CD14-positive monocyte (primary cell): ENCODE results near the gene FAXDC2. TPM values are rescaled to one million over a fixed set of nuclear protein-coding genes. Genes with fewer than 3 reads are reported as not detected.

ENCODE experiments used
- DNase-seq, 3 donors: peaks; one replicate each; pipeline ENCODE4 v3.0.0-alpha.2; 2011 to 2022
- H2AFZ ChIP-seq: 2 replicates; pipeline ENCODE4 v1.6.0; 2012; ENCODE audit warnings: mild to moderate bottlenecking, low read depth, low read length, inconsistent platforms; ENCODE audit not compliant: insufficient read depth, poor library complexity, severe bottlenecking
- H3K27ac ChIP-seq, 2 donors: 1 replicate in 1 of 2; 2 replicates in 1 of 2; pipeline ENCODE4 v1.5.1; 2012 to 2013; ENCODE audit warnings: low read length in 2 of 2, control low read depth in 1 of 2, inconsistent platforms in 1 of 2, low read depth in 1 of 2, mild to moderate bottlenecking in 1 of 2
- H3K27me3 ChIP-seq, 2 donors: one replicate each; pipeline versions ENCODE4 v1.6.0 to v1.6.1; 2011 to 2013; ENCODE audit warnings: low read length in 2 of 2; ENCODE audit not compliant: control insufficient read depth in 2 of 2, insufficient read depth in 2 of 2
- H3K36me3 ChIP-seq, 2 donors: replicated peaks in 1 of 2; 1 replicate in 1 of 2; 2 replicates in 1 of 2; pipeline versions ENCODE4 v1.5.1 to v1.6.1; 2012 to 2013; ENCODE audit warnings: low read length in 2 of 2, control low read depth in 1 of 2, inconsistent platforms in 1 of 2, mild to moderate bottlenecking in 1 of 2; ENCODE audit not compliant: insufficient read depth in 2 of 2, control insufficient read depth in 1 of 2
- H3K4me1 ChIP-seq, 2 donors: 1 replicate in 1 of 2; 2 replicates in 1 of 2; pipeline versions ENCODE4 v1.5.1 to v1.6.1; 2012 to 2013; ENCODE audit warnings: low read length in 2 of 2, control low read depth in 1 of 2, inconsistent platforms in 1 of 2, mild to moderate bottlenecking in 1 of 2, moderate library complexity in 1 of 2; ENCODE audit not compliant: insufficient read depth in 2 of 2, control insufficient read depth in 1 of 2
- H3K4me2 ChIP-seq: replicated peaks from 2 replicates; pipeline ENCODE3; 2012; ENCODE audit warnings: low read length, moderate library complexity, mild to moderate bottlenecking; ENCODE audit not compliant: poor library complexity, severe bottlenecking; ENCODE audit errors: extremely low read depth
- H3K4me3 ChIP-seq, 3 experiments: fragments of 200-600 bp in 1 of 3; sonication (generic) in 1 of 3; replicated peaks in 1 of 3; 1 replicate in 2 of 3; 2 replicates in 1 of 3; pipeline ENCODE4 v1.5.1; 2011 to 2013; ENCODE audit warnings: low read length in 3 of 3, mild to moderate bottlenecking in 3 of 3, control low read depth in 2 of 3, low read depth in 2 of 3, inconsistent platforms in 1 of 3, moderate library complexity in 1 of 3
- H3K79me2 ChIP-seq: 2 replicates; pipeline ENCODE4 v1.6.0; 2012; ENCODE audit warnings: mild to moderate bottlenecking, control low read depth, inconsistent platforms, low read length, moderate library complexity; ENCODE audit not compliant: insufficient read depth
- H3K9ac ChIP-seq: 2 replicates; pipeline ENCODE4 v1.6.0; 2017; ENCODE audit warnings: low read length, mild to moderate bottlenecking; ENCODE audit not compliant: insufficient read depth, poor library complexity, severe bottlenecking
- H3K9me3 ChIP-seq, 2 donors: replicated peaks in 1 of 2; 1 replicate in 1 of 2; 2 replicates in 1 of 2; pipeline versions ENCODE4 v1.5.1 to v1.6.1; 2012 to 2013; ENCODE audit warnings: low read length in 2 of 2, control low read depth in 1 of 2; ENCODE audit not compliant: control insufficient read depth in 1 of 2, insufficient read depth in 1 of 2
- H4K20me1 ChIP-seq: 2 replicates; pipeline ENCODE4 v1.6.0; 2012; ENCODE audit warnings: mild to moderate bottlenecking, low read length, control low read depth, moderate library complexity; ENCODE audit not compliant: insufficient read depth
- H3K27ac Mint-ChIP-seq, 7 donors: one replicate each; pipeline ENCODE4 v1.8.0; 2020; ENCODE audit warnings: mild to moderate bottlenecking in 7 of 7, mixed read lengths in 7 of 7, moderate library complexity in 6 of 7, inconsistent platforms in 2 of 7
- H3K27me3 Mint-ChIP-seq, 3 donors: one replicate each; pipeline ENCODE4 v1.8.0; 2021 to 2022; ENCODE audit warnings: low read depth in 3 of 3, mild to moderate bottlenecking in 3 of 3, mixed read lengths in 3 of 3, moderate library complexity in 3 of 3, inconsistent platforms in 1 of 3
- H3K36me3 Mint-ChIP-seq, 2 donors: one replicate each; pipeline ENCODE4 v1.8.0; 2020; ENCODE audit warnings: mixed read lengths in 2 of 2, inconsistent platforms in 1 of 2, mild to moderate bottlenecking in 1 of 2
- H3K4me1 Mint-ChIP-seq: one replicate; pipeline ENCODE4 v1.8.0; 2020; ENCODE audit warnings: mild to moderate bottlenecking, mixed read lengths
- H3K4me3 Mint-ChIP-seq, 2 donors: one replicate each; pipeline ENCODE4 v1.8.0; 2020; ENCODE audit warnings: mild to moderate bottlenecking in 2 of 2, mixed read lengths in 2 of 2, moderate library complexity in 1 of 2
- H3K9me3 Mint-ChIP-seq, 7 donors: one replicate each; pipeline ENCODE4 v1.8.0; 2020 to 2022; ENCODE audit warnings: mixed read lengths in 7 of 7, mild to moderate bottlenecking in 6 of 7, moderate library complexity in 6 of 7, inconsistent platforms in 2 of 7
- WGBS: methylation state at CpG from one replicate; pipeline ENCODE4 v1.1.5; 2013; ENCODE audit warnings: missing lambda C conversion rate; ENCODE audit not compliant: insufficient coverage; 5-methylcytosine and 5-hydroxymethylcytosine counted together
- intact Hi-C, 2 donors: fragments of 100-400 bp; cut with micrococcal nuclease; formaldehyde crosslinking; loops; one replicate each; pipeline versions ENCODE4 v1.15.0 to v1.15.1; 2023
- polyA plus RNA-seq, 3 donors: library from polyadenylated mRNA; depleted of rRNA in 1 of 3; unstranded in 2 of 3; stranded (reverse) in 1 of 3; fragments of 300-500 nt in 2 of 3; fragments of >200 nt in 1 of 3; fragmentation: Illumina TruSeq in 2 of 3; gene quantifications; 1 replicate in 2 of 3; 2 replicates in 1 of 3; pipeline ENCODE4 v1.2.3, GENCODE V29; 2012 to 2021
- TF ChIP-seq, protein P1 (sequence below): fragments of 200-600 bp; IDR thresholded peaks from one replicate; pipeline ENCODE4 v1.8.0; 2022; ENCODE audit warnings: antibody characterized with exemption, mild to moderate bottlenecking

FAXDC2 gene
- polyA plus RNA-seq, 3 donors = 0.30 to 1.4 (median 0.60) TPM

DNA sequence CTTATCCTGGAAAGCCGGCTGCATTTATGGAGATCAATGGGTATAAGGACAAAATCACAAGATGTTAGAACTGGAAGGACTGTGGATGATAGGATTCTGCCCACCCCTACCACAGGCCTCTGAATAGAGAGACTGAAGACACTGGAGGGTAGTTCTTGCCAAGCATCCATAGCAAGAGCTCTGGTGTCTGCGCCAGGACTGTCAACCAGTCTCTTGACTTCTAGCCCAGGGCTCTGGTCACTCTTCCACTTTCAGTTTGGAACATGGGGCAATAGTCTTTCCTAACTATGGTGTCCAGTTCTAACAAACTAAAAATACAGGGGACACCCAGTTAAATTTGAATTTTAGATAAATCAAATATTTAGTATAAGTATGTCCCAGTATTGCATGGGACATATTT lies 71.9 kb downstream of the FAXDC2 start:
- peak overlapping the region in 1 of 2 donors; percentile 64 for H3K27ac ChIP-seq
- H3K27ac Mint-ChIP-seq = peak overlapping the region in 4 of 7 donors; percentile 15 to 72 (median 28)
- peaks cover 0 to 1% (median 0%) of the 10 kb centered on the region in 3 donors for H3K27me3 Mint-ChIP-seq
- H3K4me3 ChIP-seq = no peak overlapping the region
- H3K9me3 Mint-ChIP-seq = no peaks in the 10 kb centered on the region
- H3K4me3 Mint-ChIP-seq = no peak overlapping the region
- H3K9ac ChIP-seq = no peak overlapping the region
- H3K27me3 ChIP-seq = no peaks in the 10 kb centered on the region
- no peak overlapping the region for H3K4me2 ChIP-seq
- peaks cover under 1 to 7% of the 10 kb centered on the region in 2 donors for H3K36me3 Mint-ChIP-seq
- intact Hi-C loops = no loop called here
- TF ChIP-seq, protein P1, sequence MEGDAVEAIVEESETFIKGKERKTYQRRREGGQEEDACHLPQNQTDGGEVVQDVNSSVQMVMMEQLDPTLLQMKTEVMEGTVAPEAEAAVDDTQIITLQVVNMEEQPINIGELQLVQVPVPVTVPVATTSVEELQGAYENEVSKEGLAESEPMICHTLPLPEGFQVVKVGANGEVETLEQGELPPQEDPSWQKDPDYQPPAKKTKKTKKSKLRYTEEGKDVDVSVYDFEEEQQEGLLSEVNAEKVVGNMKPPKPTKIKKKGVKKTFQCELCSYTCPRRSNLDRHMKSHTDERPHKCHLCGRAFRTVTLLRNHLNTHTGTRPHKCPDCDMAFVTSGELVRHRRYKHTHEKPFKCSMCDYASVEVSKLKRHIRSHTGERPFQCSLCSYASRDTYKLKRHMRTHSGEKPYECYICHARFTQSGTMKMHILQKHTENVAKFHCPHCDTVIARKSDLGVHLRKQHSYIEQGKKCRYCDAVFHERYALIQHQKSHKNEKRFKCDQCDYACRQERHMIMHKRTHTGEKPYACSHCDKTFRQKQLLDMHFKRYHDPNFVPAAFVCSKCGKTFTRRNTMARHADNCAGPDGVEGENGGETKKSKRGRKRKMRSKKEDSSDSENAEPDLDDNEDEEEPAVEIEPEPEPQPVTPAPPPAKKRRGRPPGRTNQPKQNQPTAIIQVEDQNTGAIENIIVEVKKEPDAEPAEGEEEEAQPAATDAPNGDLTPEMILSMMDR = no peak
- peaks cover 26% of the 10 kb centered on the region for H3K4me1 Mint-ChIP-seq
- no peaks in the 10 kb centered on the region for H3K9me3 ChIP-seq
- DNase-seq = no peak
- WGBS = 100% methylated on average over 1 of the region's 2 CpGs
- H2AFZ ChIP-seq = no peak overlapping the region
- H3K36me3 ChIP-seq = peaks cover 0 to 10% of the 10 kb centered on the region in 2 donors
- peaks cover 99% of the 10 kb centered on the region for H4K20me1 ChIP-seq
- peaks cover 8 to 13% of the 10 kb centered on the region in 2 donors for H3K4me1 ChIP-seq
- peaks cover 100% of the 10 kb centered on the region for H3K79me2 ChIP-seq

DNA sequence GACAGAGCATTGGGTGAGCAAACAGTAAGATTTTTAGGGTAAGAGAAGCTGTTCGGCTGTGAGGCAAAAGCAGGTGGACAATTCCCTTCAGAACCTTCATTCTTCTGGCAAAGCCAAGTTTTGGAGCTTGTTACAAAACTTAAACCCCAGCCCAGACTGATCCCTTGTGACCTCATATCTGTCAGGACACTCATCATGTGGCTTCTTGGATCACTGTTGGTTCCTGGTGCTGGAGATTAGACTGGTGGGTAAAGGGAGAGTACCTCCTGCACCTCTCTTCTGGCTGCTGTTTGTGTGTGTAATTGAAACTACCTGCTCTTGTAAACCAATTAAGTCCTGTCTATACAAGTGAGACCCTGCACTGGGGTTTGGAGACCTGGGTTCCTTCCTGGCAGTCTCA lies 74.2 kb downstream of the FAXDC2 start:
- H3K4me3 Mint-ChIP-seq = no peak overlapping the region
- no CpG with 5 or more reads among the region's 1 CpG for WGBS
- no peak overlapping the region for H3K4me3 ChIP-seq

More for the DNA sequence above, 74.2 kb downstream of the FAXDC2 start:
- H3K27me3 ChIP-seq = no peaks in the 10 kb centered on the region
- intact Hi-C loops = no loop called here
- Mint-ChIP-seq H3K4me1 (peaks cover 26% of the 10 kb centered on the region), H3K27ac (peak overlapping the region in 3 of 7 donors; percentile 12 to 60 (median 53)), H3K9me3 (no peaks in the 10 kb centered on the region), H3K36me3 (peaks cover 5 to 13% of the 10 kb centered on the region in 2 donors), H3K27me3 (peaks cover 0 to 3% (median 0%) of the 10 kb centered on the region in 3 donors)
- H2AFZ ChIP-seq = no peak overlapping the region
- TF ChIP-seq, protein P1 = no peak
- H3K36me3 ChIP-seq = peaks cover 2 to 12% of the 10 kb centered on the region in 2 donors
- peaks cover 4 to 5% of the 10 kb centered on the region in 2 donors for H3K4me1 ChIP-seq
- peak overlapping the region in 1 of 2 donors; percentile 29 for H3K27ac ChIP-seq
- no peak for DNase-seq
- no peak overlapping the region for H3K9ac ChIP-seq
- peaks cover 99% of the 10 kb centered on the region for H4K20me1 ChIP-seq
- no peak overlapping the region for H3K4me2 ChIP-seq
- H3K9me3 ChIP-seq = no peaks in the 10 kb centered on the region
- H3K79me2 ChIP-seq = peaks cover 100% of the 10 kb centered on the region
